A673 (cell line): ENCODE results near the gene CD200R1L. TPM values are rescaled to one million over a fixed set of nuclear protein-coding genes. Genes with fewer than 3 reads are reported as not detected.

Experiments
- BruUV-seq: library from RNA; stranded (reverse); fragments of 400-500 nt; replicated peaks from 2 replicates; lab custom pipeline; 2021; lab: Mats Ljungman, UMichigan
- CTCF ChIA-PET: fragments of 300-600 bp; sonication (Branson Sonifier 250); formaldehyde crosslinking; loops from one replicate; lab custom pipeline; 2022; ENCODE audit warnings: antibody characterized with exemption; lab: Charles Lee
- POLR2A ChIA-PET: fragments of 300-600 bp; sonication (Branson Sonifier 250); formaldehyde crosslinking; loops from one replicate; lab custom pipeline; 2022; ENCODE audit warnings: antibody characterized with exemption; ENCODE audit not compliant: low non-redundant PET; lab: Charles Lee
- DNase-seq: peaks from one replicate; pipeline ENCODE4 v3.0.0-alpha.2; 2015; ENCODE audit warnings: low spot score
- H3K27ac ChIP-seq: fragments of 200-600 bp; sonication (generic); 2 replicates; pipeline ENCODE4 v1.5.1; 2016; ENCODE audit warnings: mixed run types, low read depth, mild to moderate bottlenecking, mixed read lengths, antibody characterized with exemption, low read length; ENCODE audit not compliant: poor library complexity, severe bottlenecking
- H3K27me3 ChIP-seq: fragments of 200-600 bp; sonication (generic); replicated peaks from 2 replicates; pipeline ENCODE4 v1.6.1; 2017; ENCODE audit warnings: mixed run types, low read depth, mild to moderate bottlenecking, mixed read lengths, antibody characterized with exemption, low read length; ENCODE audit not compliant: insufficient read depth, poor library complexity
- H3K36me3 ChIP-seq: fragments of 200-600 bp; sonication (generic); 2 replicates; pipeline ENCODE4 v1.6.1; 2016; ENCODE audit warnings: mixed run types, mild to moderate bottlenecking, mixed read lengths, antibody characterized with exemption, low read length; ENCODE audit not compliant: insufficient read depth, poor library complexity, severe bottlenecking
- H3K4me1 ChIP-seq: fragments of 200-600 bp; sonication (generic); 2 replicates; pipeline ENCODE4 v1.6.1; 2017; ENCODE audit warnings: mixed run types, mild to moderate bottlenecking, mixed read lengths, antibody characterized with exemption, low read length; ENCODE audit not compliant: insufficient read depth, poor library complexity, severe bottlenecking
- H3K4me3 ChIP-seq: fragments of 200-600 bp; sonication (generic); 2 replicates; pipeline ENCODE4 v1.5.1; 2016; ENCODE audit warnings: low read depth, mixed run types, mild to moderate bottlenecking, mixed read lengths, low read length; ENCODE audit not compliant: poor library complexity, severe bottlenecking
- H3K9me3 ChIP-seq: fragments of 200-600 bp; sonication (generic); 2 replicates; pipeline ENCODE4 v1.6.1; 2016; ENCODE audit warnings: mixed run types, low read depth, mild to moderate bottlenecking, mixed read lengths, antibody characterized with exemption, low read length; ENCODE audit not compliant: poor library complexity, severe bottlenecking
- EZH2 ChIP-seq: fragments of 200-600 bp; sonication (generic); IDR thresholded peaks from 2 replicates; pipeline ENCODE4 v1.6.1; 2017; ENCODE audit warnings: borderline replicate concordance, low read depth, mild to moderate bottlenecking, mixed read lengths, antibody characterized with exemption, low read length; ENCODE audit not compliant: poor library complexity, severe bottlenecking
- intact Hi-C: fragments of 100-400 bp; cut with micrococcal nuclease; formaldehyde crosslinking; loops from one replicate; pipeline ENCODE4 v1.10.0; 2022; ENCODE audit not compliant: unreplicated experiment
- total RNA-seq: library from RNA; stranded (reverse); gene quantifications from 2 replicates; pipeline ENCODE4 v1.2.3, GENCODE V29; 2021
- TF ChIP-seq, protein P1 (sequence below): fragments of 300-800, 200-600 bp; sonication (generic); conservative IDR thresholded peaks from 2 replicates; pipeline ENCODE4 v1.5.1; 2017; ENCODE audit warnings: low read depth, mild to moderate bottlenecking, antibody characterized with exemption, low read length, moderate library complexity, mixed read lengths

CD200R1L gene
- total RNA-seq, 1 experiment from 2014 or later, result not detected

DNA sequence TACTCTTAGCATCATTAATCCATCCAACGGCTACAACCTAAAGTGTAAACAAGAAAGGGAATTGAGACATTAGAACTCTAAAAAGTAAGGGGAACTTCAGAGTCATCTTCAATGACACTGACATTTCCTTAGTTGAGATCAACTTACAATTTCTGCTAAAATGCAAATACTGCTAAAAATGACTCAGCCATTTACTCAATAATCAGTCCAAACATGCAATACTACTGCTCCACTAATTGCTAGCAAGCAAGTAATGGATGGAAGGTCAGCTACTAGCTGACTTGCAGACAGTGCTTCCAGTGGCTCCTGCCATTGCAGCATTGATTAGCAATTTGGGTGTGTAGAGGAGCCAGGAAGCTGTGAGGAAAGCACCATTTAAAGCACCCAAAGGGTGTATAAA is 28.4 kb downstream of the CD200R1L start:
- Histone ChIP-seq H3K4me3 (no peak overlapping the region), H3K9me3 (no peaks in the 10 kb centered on the region), H3K4me1 (no peaks in the 10 kb centered on the region), H3K36me3 (no peaks in the 10 kb centered on the region), H3K27me3 (no peaks in the 10 kb centered on the region), H3K27ac (no peak overlapping the region)
- no peak for DNase-seq
- ChIA-PET POLR2A (no interaction called here), CTCF (no interaction called here)
- BruUV-seq, result no TSS peak
- TF ChIP-seq, protein P1, sequence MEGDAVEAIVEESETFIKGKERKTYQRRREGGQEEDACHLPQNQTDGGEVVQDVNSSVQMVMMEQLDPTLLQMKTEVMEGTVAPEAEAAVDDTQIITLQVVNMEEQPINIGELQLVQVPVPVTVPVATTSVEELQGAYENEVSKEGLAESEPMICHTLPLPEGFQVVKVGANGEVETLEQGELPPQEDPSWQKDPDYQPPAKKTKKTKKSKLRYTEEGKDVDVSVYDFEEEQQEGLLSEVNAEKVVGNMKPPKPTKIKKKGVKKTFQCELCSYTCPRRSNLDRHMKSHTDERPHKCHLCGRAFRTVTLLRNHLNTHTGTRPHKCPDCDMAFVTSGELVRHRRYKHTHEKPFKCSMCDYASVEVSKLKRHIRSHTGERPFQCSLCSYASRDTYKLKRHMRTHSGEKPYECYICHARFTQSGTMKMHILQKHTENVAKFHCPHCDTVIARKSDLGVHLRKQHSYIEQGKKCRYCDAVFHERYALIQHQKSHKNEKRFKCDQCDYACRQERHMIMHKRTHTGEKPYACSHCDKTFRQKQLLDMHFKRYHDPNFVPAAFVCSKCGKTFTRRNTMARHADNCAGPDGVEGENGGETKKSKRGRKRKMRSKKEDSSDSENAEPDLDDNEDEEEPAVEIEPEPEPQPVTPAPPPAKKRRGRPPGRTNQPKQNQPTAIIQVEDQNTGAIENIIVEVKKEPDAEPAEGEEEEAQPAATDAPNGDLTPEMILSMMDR, result no peak
- TF ChIP-seq EZH2, result no peak
- intact Hi-C loops, result no loop called here

DNA sequence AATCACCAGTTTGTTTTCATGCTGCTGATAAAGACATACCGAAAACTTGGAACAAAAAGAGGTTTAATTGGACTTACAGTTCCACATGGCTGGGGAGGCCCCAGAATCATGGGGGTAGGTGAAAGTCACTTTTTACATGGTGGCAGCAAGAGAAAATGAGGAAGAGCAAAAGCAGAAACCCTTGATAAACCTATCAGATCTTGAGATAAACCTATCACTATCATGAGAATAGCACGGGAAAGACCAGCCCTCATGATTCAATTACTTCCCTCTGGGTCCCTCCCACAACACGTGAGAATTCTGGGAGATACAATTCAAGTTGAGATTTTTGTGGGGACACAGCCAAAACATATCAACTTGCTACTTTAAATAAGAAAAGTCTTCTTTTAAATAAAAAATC is 28.9 kb downstream of the CD200R1L start:
- no peak overlapping the region for H3K4me3 ChIP-seq
- no peak overlapping the region for H3K27ac ChIP-seq
- POLR2A ChIA-PET, result no interaction called here
- BruUV-seq, result no TSS peak
- intact Hi-C loops, result no loop called here
- TF ChIP-seq, protein P1, result no peak
- no peak for TF ChIP-seq EZH2
- H3K36me3 ChIP-seq, result no peaks in the 10 kb centered on the region
- no peaks in the 10 kb centered on the region for H3K9me3 ChIP-seq
- no peaks in the 10 kb centered on the region for H3K27me3 ChIP-seq
- CTCF ChIA-PET, result no interaction called here
- no peaks in the 10 kb centered on the region for H3K4me1 ChIP-seq
- DNase-seq, result no peak

DNA sequence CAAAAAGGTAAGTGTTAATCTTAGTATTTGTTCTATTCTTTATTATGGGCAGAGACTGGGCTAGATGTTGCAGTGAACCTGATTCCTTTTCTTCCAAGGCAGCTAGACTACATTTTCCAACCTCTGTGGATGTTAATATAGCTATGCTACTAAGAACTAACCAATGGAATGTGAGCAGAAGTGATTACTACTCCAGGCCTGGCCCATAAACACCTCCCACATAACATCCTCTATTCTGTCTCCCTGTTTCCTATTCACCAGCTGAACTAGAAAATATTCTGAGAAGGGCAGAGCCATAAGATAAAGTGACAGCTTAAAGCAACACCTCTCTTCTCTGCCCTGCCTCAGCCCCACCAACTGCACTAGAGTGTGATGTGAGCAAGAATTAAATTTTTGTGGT is 29.4 kb downstream of the CD200R1L start:
- CTCF ChIA-PET, result no interaction called here
- Histone ChIP-seq H3K36me3 (no peaks in the 10 kb centered on the region), H3K9me3 (no peaks in the 10 kb centered on the region), H3K4me1 (no peaks in the 10 kb centered on the region), H3K27me3 (no peaks in the 10 kb centered on the region), H3K4me3 (no peak overlapping the region), H3K27ac (no peak overlapping the region)
- no peak for DNase-seq
- BruUV-seq, result no TSS peak
- intact Hi-C loops, result no loop called here
- TF ChIP-seq EZH2, result no peak
- TF ChIP-seq, protein P1, result no peak
- POLR2A ChIA-PET, result no interaction called here
